GM21381 (cell line): ENCODE measurements around the gene FEZF2.

Source experiments
- ATAC-seq: cut with Tn5 transposase; IDR thresholded peaks from one replicate; pipeline ENCODE4 v1.9.1; 2021; ENCODE audit warnings: mild to moderate bottlenecking, moderate library complexity; ENCODE audit not compliant: unreplicated experiment

Gene FEZF2

GRCh38 chr3:62373714-62374333 lies 474 bp upstream of the FEZF2 start:
- no peak for ATAC-seq

GRCh38 chr3:62372621-62373041 lies 719 bp downstream of the FEZF2 start:
- no peak for ATAC-seq

DNA sequence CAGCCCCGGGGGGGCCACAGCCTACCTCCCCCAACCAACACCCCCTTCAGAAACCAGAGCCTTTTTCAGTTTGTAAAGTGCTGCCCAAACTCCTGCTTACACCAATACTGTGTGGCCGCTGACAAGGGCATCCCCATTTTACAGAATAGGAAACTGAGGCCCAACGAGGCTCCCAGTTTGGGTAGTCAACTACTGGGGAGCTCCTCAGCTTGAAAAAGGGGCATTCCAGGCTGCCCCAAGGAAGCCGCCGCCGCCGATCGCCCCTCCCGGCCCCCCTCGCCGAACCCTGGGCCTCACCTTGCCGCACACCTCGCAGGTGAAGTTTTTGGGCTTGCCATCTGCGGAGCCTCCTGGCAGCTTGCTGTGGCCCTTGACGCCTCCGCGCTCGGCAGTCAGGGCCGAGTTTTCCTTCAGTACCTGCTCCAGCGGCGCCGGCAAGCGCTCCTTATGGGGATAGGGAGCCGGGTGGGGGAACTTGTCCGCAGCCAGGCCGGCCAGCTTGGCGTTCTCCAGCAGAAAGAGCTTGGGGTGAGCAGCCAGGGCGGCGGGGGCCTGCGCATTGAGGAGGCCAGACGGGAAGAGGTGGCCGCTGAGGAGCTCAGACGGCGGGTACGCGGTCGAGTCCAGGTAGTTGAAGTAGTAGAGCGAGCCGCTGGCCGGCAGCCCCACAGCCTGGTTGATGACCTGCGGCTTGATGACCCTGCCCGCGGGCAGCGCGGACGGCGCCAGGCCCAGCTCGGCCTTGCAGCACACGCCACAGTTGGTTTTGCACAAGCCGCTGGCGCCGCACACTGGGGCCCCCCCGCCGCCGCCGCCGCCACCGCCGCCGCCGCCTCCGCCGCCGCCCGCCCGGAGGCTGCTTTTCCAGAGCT lies 1.4 kb downstream of the FEZF2 start:
- no peak for ATAC-seq

DNA sequence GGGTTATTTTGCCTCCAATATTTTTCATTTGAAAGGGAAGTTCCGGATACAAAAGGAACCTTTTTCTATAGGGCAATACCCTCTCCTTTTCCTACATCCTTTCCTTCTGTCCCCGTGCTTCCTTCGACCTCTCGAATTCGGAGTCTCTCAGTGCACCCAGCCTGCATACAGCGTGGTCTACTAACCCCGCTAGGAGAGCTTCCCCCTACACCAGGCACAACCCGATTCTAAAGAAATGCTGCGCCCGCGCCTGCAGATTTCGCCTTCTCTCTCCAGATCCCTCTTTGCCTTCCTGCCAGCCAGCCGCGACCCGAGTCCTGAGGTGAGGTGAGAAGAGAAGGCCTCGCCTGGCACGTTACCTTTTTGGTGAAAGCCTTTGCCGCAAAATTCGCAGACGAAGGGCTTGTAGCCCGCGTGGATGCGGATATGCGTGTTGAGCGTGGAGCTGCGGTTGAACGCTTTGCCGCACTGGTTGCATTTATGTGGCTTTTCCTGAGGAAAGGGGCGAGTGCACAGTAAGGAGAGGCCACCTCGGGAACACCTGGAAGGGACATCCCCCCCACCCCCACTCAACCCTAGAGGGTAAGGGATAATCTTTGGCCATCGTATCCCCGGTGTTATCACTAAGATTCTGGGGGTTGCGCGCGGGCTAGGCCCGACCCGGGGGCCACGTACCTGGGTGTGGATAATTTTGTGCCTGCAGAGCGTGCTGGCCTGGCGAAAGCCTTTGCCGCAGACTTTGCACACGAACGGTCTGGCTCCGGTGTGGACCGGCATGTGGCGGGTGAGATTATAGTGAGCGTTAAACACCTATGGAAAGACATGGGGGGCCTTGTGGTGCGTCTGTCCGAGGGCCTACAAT lies 2.3 kb downstream of the FEZF2 start:
- no peak for ATAC-seq

GRCh38 chr3:62370112-62370857 lies 3.1 kb downstream of the FEZF2 start:
- ATAC-seq = no peak

DNA sequence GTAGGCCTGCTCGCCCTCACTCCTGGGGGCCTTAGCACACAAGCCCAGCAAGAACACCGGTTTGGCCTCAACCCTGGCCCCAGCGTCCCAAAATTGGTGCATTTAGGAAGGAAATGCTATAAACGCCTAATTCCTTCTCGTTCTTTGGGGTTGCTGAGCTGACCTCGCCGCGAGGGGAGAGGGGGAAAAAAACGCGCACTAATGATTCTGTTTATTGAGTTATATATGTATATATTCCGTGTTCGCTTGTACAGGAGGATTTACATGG lies 3.9 kb downstream of the FEZF2 start:
- ATAC-seq = no peak

DNA sequence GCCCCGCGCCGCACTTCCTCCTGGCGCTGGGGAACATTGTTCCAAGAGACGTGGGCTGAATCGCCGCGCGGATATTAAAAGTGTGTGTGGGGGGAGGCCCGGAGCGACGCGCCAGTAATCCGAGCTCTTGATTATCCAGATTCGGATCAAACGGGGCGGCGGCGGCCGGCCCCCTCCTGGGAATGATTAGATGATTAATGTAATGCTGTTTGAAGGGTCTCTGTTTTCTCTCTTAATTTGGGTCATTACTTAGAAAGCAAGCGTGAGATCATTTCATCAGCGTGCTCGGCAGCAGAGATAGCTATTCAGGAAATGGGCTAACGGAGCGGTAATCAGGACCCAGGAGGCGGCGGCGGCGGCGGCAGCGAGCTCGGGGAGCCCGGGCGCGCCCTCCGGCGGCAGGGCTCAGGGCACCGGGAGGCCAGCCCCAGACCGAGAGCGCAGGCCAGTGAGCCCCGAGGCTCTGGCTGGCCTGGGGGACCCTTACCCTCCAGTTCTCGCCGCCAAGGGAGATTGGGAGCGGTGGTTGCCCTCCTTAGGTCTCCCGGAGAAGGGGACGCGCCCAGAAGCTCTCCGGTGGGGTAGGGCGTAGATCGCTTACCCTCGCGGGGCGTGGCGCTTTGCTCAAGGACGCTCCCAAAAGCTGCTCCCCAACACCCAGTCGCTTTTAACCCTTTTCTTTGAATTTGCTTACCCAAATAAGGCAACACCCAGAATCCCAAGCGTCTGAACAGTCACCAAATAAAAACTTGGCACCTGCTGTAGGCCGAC lies 4.5 kb downstream of the FEZF2 start:
- ATAC-seq = no peak

GRCh38 chr3:62368290-62368704 lies 5.1 kb downstream of the FEZF2 start:
- no peak for ATAC-seq

DNA sequence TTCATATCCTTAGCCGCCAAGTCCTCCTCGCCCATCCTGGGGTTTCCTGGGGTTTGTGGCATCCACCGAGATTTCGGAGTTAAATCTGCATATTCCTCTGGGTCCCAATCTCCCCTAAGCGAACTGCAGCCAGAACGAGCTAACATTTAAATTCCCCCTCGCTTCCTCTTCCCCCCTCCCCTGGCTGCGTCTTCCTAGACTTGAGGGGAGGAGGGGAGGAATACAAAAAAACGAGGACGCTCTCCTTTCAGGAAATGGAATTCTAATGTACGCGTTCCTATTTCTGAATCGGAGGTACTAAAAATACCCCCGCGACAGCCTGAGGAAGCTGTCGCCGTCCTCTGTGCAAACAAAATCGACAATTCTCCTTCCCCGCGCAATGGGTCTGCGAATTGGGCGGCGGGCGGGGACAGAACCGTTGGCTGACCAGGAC lies 5.6 kb downstream of the FEZF2 start:
- no peak for ATAC-seq

- no peak for ATAC-seq
These were observed 7.2 kb downstream of the FEZF2 start for GRCh38 chr3:62366126-62366484.

GRCh38 chr3:62365391-62366125 lies 7.8 kb downstream of the FEZF2 start:
- no peak for ATAC-seq

GRCh38 chr3:62364191-62364590 lies 9.2 kb downstream of the FEZF2 start:
- ATAC-seq = no peak

DNA sequence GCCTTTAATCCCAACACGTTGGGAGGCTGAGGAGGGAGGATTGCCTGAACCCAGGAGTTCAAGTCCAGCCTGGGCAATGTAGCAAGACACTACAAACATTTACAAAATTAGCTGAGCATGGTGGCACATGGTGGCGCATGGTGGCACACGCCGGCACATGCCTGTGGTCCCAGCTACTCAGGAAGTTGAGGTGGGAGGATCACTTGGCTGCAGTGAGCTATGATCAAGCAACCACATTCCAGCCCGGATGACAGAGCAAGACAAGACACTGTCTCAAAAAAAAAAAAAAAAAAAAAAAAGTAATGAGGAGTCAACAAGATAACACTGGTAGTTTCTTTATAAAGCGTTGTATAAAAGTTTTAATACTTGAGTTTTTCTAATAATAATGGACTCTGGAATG lies 10.1 kb downstream of the FEZF2 start:
- no peak for ATAC-seq

DNA sequence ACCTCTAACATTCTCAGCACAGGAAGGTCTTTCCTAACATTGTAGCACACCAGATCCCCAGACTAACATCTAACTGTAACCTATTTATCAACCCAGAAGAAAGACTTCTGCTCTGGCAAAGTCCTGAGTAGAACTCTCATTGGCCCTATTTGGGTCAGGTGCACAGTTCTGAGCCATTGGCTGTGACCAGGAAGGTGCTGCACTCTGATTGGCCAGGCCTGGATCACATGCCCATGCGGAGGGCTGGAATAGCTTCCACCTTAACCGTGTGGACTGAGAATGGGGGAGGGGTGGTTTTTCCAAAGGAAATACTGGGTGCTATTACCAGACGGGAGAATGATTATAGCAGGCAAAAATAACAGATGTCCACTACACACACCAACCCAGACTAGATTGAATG lies 11.5 kb downstream of the FEZF2 start:
- no peak for ATAC-seq

GRCh38 chr3:62361261-62361660 lies 12.1 kb downstream of the FEZF2 start:
- ATAC-seq = peak; percentile 92

GRCh38 chr3:62359531-62359930 lies 13.8 kb downstream of the FEZF2 start:
- no peak for ATAC-seq

DNA sequence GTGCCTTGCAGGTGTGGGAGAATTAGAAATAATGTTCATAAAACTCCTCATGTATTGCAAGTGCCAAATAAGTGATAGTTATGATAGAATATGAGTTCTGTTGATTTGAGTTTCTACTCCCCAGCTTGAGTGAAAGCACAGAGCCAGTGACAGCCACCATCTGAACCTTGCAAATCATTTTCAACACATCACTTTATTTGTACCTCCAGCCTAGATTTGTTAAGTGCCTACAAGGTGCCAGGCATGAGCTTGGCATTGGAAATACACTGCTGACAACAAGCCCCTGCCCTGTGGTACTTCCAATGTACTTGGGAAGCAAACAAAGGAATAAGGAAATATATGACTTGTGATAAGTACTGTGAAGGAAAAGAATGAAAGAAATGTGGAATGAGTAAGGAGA lies 17.0 kb downstream of the FEZF2 start:
- no peak for ATAC-seq

GRCh38 chr3:62355703-62356102 lies 17.6 kb downstream of the FEZF2 start:
- ATAC-seq = no peak

DNA sequence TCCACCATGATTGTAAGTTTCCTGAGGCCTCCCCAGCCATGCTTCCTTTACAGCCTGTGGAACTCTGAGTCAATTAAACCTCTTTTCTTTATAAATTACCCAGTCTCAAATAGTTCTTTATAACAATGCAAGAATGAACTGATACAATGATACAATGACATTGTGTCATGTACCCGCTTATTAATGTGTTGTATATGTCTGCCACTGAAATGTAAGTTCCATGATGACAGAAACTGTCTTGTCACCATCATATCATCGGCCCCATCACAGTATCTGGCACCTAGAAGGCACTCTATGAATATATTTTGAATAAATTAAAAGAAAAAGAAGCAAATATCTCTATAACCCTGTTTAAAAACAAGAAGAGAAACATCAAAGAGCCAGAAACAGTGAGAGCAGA lies 29.6 kb downstream of the FEZF2 start:
- ATAC-seq = no peak

GRCh38 chr3:62335196-62335595 lies 38.2 kb downstream of the FEZF2 start:
- ATAC-seq = no peak
